Vein endothelial cell (primary cell): Measurements from ENCODE around the gene ACTR1B. TPM values are rescaled to one million over a fixed set of nuclear protein-coding genes. Genes with fewer than 3 reads are reported as not detected.

Source experiments
- small RNA-seq: library from RNA; depleted of rRNA; stranded (forward); fragments of <200 nt; gene quantifications from one replicate; pipeline ENCODE3, GENCODE V24; 2012
- total RNA-seq: library from RNA; depleted of rRNA; stranded (reverse); fragments of >200 nt; gene quantifications from 2 replicates; pipeline ENCODE4 v1.2.3, GENCODE V29; 2012

Gene ACTR1B
- 47.5 and 64.3 TPM in 2 replicates for total RNA-seq

DNA sequence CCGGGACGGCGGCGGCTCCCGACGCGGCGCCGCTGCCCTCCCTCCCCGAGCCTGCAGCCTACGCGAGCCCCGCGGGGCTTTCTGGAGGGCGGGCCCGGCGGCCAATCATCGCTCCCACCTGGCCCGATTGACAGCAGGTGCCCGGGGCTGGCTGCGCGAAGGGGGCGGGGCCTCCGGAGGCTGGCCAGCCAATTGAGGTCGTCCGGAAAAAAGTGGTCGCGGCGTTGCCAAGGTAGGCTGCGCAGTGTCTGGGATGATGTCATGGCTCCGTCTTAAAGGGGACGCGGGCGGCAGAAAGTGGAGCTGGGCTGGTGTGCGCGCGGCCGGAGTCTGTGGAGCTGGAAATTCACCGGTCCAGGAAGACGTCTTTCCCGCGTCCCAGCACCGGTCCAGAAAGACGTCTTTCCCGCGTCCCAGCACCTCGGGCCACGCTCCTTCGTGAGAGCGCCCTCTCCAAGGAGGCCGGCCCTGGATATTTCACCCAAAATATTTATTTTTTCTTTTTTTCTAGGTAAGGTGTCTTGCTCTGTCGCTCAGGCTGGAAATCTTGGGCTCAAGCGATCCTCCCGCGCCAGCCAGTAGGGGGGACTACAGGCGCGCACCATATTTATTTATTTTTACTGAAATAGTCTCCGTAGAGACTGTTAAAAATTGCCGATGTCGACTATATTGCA lies at the start of gene ACTR1B:
Gene ACTR1B, minus strand, starts transcription at position 83 of the 674 bp plus-strand sequence. CDS start 154 bp downstream, outside the sequence.

DNA sequence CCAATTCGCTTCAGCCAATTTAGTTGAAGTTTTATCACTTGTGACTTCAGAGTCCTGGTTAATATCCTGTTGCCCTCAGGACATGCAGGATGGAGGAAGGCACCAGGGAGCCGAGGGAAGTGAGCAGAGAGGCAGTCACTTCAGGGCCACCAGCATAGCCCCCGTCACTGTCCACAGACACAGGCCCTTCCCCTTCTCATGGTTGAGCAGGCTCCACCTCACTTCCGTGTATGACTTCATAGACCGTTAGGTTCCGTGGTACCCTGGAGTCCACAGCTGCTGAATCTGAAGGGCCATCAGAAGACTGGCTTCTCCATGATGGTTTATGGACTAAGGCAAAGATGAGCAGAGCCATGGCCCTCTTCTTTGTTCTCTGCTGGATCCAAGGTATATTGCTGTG lies 5.6 kb upstream of the ACTR1B start, which contains the start of gene C2orf92:
Gene C2orf92, plus strand, starts transcription at position 266 of the 400 bp plus-strand sequence. Its CDS starts 76 bp downstream, at position 342.

GRCh38 chr2:97645695-97646629 lies 17.9 kb downstream of the ACTR1B start, which contains the start of gene COX5B:
Gene COX5B, plus strand, starts transcription at chr2:97646062. Its CDS starts 25 bp downstream, at chr2:97646087.

Small RNA genes lying within 50 kb of the gene (small RNA-seq; reads per million reads assigned to genes)
- gene RNU4-8P, result not detected

Other genes starting within 250 kb of the ACTR1B start
- 82.0 and 139 TPM in 2 replicates for gene ANKRD36B, start 74.2 kb downstream of the ACTR1B start, total RNA-seq
- gene COX5B, start 18.0 kb downstream of the ACTR1B start, total RNA-seq, result 142 and 203 TPM in 2 replicates
- 2.0 and 2.3 TPM in 2 replicates for gene C2orf92, start 5.7 kb upstream of the ACTR1B start, total RNA-seq
- gene ZAP70, start 49.5 kb upstream of the ACTR1B start, total RNA-seq, result not detected in 2 replicates